SH-SY5Y (cell line): ENCODE results near the gene RBM38.

Experiments used
- GATA2 ChIP-seq: IDR thresholded peaks from 2 replicates; pipeline ENCODE4 v1.6.1; 2011; ENCODE audit warnings: mild to moderate bottlenecking, low read depth, low read length
- GATA3 ChIP-seq: IDR thresholded peaks from 2 replicates; pipeline ENCODE4 v1.6.1; 2011; ENCODE audit warnings: low read depth, mild to moderate bottlenecking, low read length, moderate library complexity

GRCh38 chr20:57394121-57395082, 3.2 kb downstream of the RBM38 start:
- TF ChIP-seq GATA3 (no peak), GATA2 (no peak)
